Testis (tissue), 2 donors: Measurements from ENCODE around the gene RNF207.

Experiments
- POLR2A ChIP-seq: fragments of 450-650 bp; IDR thresholded peaks from one replicate; pipeline ENCODE4 v1.6.1; 2017; ENCODE audit warnings: antibody characterized with exemption, mild to moderate bottlenecking, moderate library complexity
- TF ChIP-seq, protein P1 (sequence below), 3 experiments: fragments of 450-650 bp in 2 of 3; fragments of 200-600 bp in 1 of 3; sonication (generic) in 1 of 3; IDR thresholded peaks; one replicate each; pipeline ENCODE4 v1.5.1; 2016 to 2019; ENCODE audit warnings: antibody characterized with exemption in 3 of 3, mild to moderate bottlenecking in 2 of 3, moderate library complexity in 1 of 3

- TF ChIP-seq, protein P1, sequence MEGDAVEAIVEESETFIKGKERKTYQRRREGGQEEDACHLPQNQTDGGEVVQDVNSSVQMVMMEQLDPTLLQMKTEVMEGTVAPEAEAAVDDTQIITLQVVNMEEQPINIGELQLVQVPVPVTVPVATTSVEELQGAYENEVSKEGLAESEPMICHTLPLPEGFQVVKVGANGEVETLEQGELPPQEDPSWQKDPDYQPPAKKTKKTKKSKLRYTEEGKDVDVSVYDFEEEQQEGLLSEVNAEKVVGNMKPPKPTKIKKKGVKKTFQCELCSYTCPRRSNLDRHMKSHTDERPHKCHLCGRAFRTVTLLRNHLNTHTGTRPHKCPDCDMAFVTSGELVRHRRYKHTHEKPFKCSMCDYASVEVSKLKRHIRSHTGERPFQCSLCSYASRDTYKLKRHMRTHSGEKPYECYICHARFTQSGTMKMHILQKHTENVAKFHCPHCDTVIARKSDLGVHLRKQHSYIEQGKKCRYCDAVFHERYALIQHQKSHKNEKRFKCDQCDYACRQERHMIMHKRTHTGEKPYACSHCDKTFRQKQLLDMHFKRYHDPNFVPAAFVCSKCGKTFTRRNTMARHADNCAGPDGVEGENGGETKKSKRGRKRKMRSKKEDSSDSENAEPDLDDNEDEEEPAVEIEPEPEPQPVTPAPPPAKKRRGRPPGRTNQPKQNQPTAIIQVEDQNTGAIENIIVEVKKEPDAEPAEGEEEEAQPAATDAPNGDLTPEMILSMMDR (IDR thresholded peaks at IDR 0.05) = no peak
- TF ChIP-seq POLR2A = no peak
These were observed 63.9 kb downstream of the RNF207 start for GRCh38 chr1:6269720-6270400.
